Lung (tissue), 12 donors: ENCODE measurements around the gene KIRREL1. TPM values are rescaled to one million over a fixed set of nuclear protein-coding genes. Genes with fewer than 3 reads are reported as not detected.

Experiments used
- ATAC-seq: fragments of 200-7000 bp; cut with Tn5 transposase; one replicate; pipeline ENCODE4 v1.9.1; 2020; ENCODE audit warnings: moderate number of reproducible peaks; ENCODE audit not compliant: insufficient read depth, low FRiP score
- DNase-seq, 3 donors: peaks; one replicate each; pipeline ENCODE4 v3.0.0-alpha.2; 2013 to 2017
- H3K27ac ChIP-seq, 2 donors: one replicate each; pipeline ENCODE4 v1.5.1; 2013; ENCODE audit warnings: mild to moderate bottlenecking in 2 of 2, moderate library complexity in 2 of 2, control low read depth in 1 of 2, inconsistent platforms in 1 of 2, low read depth in 1 of 2, low read length in 1 of 2
- H3K27me3 ChIP-seq, 3 donors: one replicate each; pipeline ENCODE4 v1.5.1; 2013; ENCODE audit warnings: low read length in 2 of 3; ENCODE audit not compliant: control insufficient read depth in 3 of 3, insufficient read depth in 3 of 3
- H3K36me3 ChIP-seq, 4 donors: one replicate each; pipeline ENCODE4 v1.5.1; 2013; ENCODE audit warnings: low read length in 4 of 4, mild to moderate bottlenecking in 1 of 4, moderate library complexity in 1 of 4; ENCODE audit not compliant: control insufficient read depth in 4 of 4, insufficient read depth in 4 of 4
- H3K4me1 ChIP-seq, 5 donors: one replicate each; pipeline ENCODE4 v1.5.1; 2013; ENCODE audit warnings: low read length in 5 of 5, mild to moderate bottlenecking in 2 of 5, moderate library complexity in 1 of 5; ENCODE audit not compliant: control insufficient read depth in 5 of 5, insufficient read depth in 5 of 5
- H3K4me3 ChIP-seq: one replicate; pipeline ENCODE4 v1.5.1; 2013; ENCODE audit warnings: mild to moderate bottlenecking, control low read depth, moderate library complexity
- H3K9ac ChIP-seq, 2 donors: one replicate each; pipeline ENCODE4 v1.5.1; 2013; ENCODE audit warnings: low read length in 2 of 2, control low read depth in 1 of 2; ENCODE audit not compliant: insufficient read depth in 1 of 2
- H3K9me3 ChIP-seq, 4 donors: one replicate each; pipeline ENCODE4 v1.5.1; 2013; ENCODE audit warnings: low read length in 3 of 4, mild to moderate bottlenecking in 1 of 4, moderate library complexity in 1 of 4; ENCODE audit not compliant: control insufficient read depth in 4 of 4, insufficient read depth in 3 of 4
- WGBS, 2 donors: extraction: QIAGEN DNeasy Blood & Tissue Kit; methylation state at CpG; one replicate each; pipeline ENCODE4 v1.1.7; 2013; 5-methylcytosine and 5-hydroxymethylcytosine counted together
- polyA plus RNA-seq, 2 donors: library from polyadenylated mRNA; stranded (reverse); fragments of 200-250 nt; gene quantifications; one replicate each; pipeline ENCODE4 v1.2.1, GENCODE V29; 2013
- total RNA-seq, 2 donors: library from RNA; depleted of rRNA in 1 of 2; stranded (reverse); fragments of >200 nt in 1 of 2; gene quantifications; one replicate each; pipeline ENCODE4 v1.2.1, GENCODE V29; 2014 to 2021
- TF ChIP-seq, protein P1 (sequence below): IDR thresholded peaks from 2 replicates; pipeline ENCODE4 v1.5.1; 2012; ENCODE audit warnings: mild to moderate bottlenecking; ENCODE audit errors: control extremely low read depth, extremely low read depth
- donor health status: control.
- donor health status: control.
- donor health status: Bipolar disorder and iron deficiency.
- donor health status: healthy.
- donor health status: DM: yes; HTN: yes; CAD: no.

Gene KIRREL1
- total and polyA plus RNA-seq, 4 donors = 7.5 to 41.8 (median 26.5) TPM

DNA sequence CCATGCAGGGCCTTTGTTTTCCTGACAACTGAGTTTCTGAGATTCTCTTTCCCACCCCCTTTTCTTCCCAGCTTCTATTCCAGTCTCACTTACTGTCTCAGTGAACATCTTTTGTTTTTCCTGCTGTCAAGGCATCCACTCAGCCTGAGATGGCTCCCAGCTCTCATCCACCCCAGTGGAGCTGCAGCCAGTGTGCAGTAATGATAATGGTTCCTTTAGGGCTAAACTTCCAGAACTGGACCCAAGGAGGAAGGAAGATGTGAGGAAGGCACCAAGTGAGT is 44.4 kb upstream of the KIRREL1 start:
- no peak overlapping the region for H3K27ac ChIP-seq
- ATAC-seq (no peak), DNase-seq (no peak)
- H3K9me3 ChIP-seq = no peaks in the 10 kb centered on the region
- no peaks in the 10 kb centered on the region for H3K36me3 ChIP-seq
- H3K4me1 ChIP-seq = peaks cover 0 to 2% (median 0%) of the 10 kb centered on the region in 5 donors
- no peak overlapping the region for H3K4me3 ChIP-seq
- no peaks in the 10 kb centered on the region for H3K27me3 ChIP-seq
- H3K9ac ChIP-seq = no peak overlapping the region
- TF ChIP-seq, protein P1, sequence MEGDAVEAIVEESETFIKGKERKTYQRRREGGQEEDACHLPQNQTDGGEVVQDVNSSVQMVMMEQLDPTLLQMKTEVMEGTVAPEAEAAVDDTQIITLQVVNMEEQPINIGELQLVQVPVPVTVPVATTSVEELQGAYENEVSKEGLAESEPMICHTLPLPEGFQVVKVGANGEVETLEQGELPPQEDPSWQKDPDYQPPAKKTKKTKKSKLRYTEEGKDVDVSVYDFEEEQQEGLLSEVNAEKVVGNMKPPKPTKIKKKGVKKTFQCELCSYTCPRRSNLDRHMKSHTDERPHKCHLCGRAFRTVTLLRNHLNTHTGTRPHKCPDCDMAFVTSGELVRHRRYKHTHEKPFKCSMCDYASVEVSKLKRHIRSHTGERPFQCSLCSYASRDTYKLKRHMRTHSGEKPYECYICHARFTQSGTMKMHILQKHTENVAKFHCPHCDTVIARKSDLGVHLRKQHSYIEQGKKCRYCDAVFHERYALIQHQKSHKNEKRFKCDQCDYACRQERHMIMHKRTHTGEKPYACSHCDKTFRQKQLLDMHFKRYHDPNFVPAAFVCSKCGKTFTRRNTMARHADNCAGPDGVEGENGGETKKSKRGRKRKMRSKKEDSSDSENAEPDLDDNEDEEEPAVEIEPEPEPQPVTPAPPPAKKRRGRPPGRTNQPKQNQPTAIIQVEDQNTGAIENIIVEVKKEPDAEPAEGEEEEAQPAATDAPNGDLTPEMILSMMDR = no peak

DNA sequence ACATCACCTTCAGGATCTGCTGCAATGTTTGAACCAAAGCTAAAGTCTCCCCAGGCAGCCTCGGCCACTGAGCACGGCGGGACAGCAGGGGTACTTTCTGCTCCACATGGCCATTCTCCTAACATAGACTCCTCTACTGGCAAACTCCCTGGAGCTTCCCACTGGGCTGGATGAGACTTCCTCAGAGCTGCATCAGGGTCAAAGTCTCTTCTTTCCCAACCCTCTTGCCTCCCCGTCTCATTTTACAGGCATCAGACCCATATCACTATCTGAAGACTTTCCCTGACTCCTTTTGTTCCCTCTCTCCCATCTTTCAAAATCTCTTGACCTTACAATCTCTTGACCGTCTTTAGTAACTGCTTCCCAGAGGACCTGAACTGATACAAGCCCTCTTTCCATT is 42.2 kb upstream of the KIRREL1 start:
- no peak for DNase-seq
- H3K36me3 ChIP-seq = no peaks in the 10 kb centered on the region
- no peaks in the 10 kb centered on the region for H3K9me3 ChIP-seq
- no peak overlapping the region for H3K4me3 ChIP-seq
- no peak overlapping the region for H3K9ac ChIP-seq
- 90 to 96% methylated on average over 5 of the region's 5 CpGs for WGBS, 2 donors
- H3K27ac ChIP-seq = no peak overlapping the region
- H3K27me3 ChIP-seq = no peaks in the 10 kb centered on the region
- H3K4me1 ChIP-seq = peaks cover 0 to 2% (median 0%) of the 10 kb centered on the region in 5 donors
- TF ChIP-seq, protein P1 = no peak
- ATAC-seq = no peak

DNA sequence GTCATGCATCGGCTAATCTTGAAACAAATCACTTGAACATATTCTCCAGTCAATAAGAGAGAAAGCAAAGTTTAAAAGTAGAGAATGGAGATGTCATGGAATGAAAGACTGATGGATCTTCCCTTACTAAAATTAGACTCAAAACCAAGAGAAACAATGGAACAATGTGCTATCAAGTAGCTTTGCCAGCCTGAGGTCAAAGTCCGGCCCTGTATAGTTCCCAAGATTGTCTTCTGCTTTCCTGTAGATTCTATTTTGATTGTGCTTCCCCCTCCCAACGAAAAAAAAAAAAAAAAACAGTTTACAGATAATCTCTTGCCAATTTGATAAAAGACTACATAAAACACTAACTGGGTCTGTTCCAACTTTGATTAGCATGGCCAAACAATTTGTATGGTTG is 40.8 kb upstream of the KIRREL1 start:
- DNase-seq (peak in 1 of 3 donors; percentile 18), ATAC-seq (no peak)
- WGBS, 2 donors = 45 to 60% methylated on average over 3 of the region's 3 CpGs
- H3K4me3 ChIP-seq = no peak overlapping the region
- H3K9ac ChIP-seq = no peak overlapping the region
- H3K9me3 ChIP-seq = no peaks in the 10 kb centered on the region
- H3K4me1 ChIP-seq = no peaks in the 10 kb centered on the region
- TF ChIP-seq, protein P1 = no peak
- H3K36me3 ChIP-seq = no peaks in the 10 kb centered on the region
- no peaks in the 10 kb centered on the region for H3K27me3 ChIP-seq
- H3K27ac ChIP-seq = no peak overlapping the region

DNA sequence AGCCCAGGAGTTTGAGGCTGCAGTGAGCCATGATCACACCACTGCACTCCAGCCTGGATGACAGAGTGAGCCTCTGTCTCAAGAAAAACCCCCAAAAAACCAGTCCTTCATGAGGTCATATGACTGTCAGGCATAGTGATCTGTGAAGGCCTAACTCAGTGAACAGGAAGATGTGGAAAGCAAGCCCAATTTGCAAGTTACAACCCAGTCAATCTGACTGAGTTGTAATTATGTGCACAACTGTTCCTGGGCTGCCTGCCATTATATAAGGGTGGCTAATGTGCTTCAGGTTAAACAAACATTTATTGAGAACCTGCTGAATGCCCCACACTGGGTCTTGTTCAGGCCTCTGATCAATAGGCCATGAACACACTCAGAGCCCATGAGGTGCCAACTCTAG is 38.2 kb upstream of the KIRREL1 start:
- no peaks in the 10 kb centered on the region for H3K36me3 ChIP-seq
- no peak overlapping the region for H3K9ac ChIP-seq
- H3K4me3 ChIP-seq = no peak overlapping the region
- DNase-seq (no peak), ATAC-seq (no peak)
- H3K9me3 ChIP-seq = no peaks in the 10 kb centered on the region
- no peak overlapping the region for H3K27ac ChIP-seq
- H3K27me3 ChIP-seq = peaks cover 0 to 4% (median 0%) of the 10 kb centered on the region in 3 donors
- no peaks in the 10 kb centered on the region for H3K4me1 ChIP-seq
- TF ChIP-seq, protein P1 = no peak
